GM21529 (cell line): ENCODE results near the gene NPR2.
A peak's percentile ranks its signal among the peaks of the same experiment; 100 is the strongest.

ENCODE experiments used
- ATAC-seq: cut with Tn5 transposase; IDR thresholded peaks from one replicate; pipeline ENCODE4 v1.9.1; 2021; ENCODE audit not compliant: unreplicated experiment

The NPR2 gene

DNA sequence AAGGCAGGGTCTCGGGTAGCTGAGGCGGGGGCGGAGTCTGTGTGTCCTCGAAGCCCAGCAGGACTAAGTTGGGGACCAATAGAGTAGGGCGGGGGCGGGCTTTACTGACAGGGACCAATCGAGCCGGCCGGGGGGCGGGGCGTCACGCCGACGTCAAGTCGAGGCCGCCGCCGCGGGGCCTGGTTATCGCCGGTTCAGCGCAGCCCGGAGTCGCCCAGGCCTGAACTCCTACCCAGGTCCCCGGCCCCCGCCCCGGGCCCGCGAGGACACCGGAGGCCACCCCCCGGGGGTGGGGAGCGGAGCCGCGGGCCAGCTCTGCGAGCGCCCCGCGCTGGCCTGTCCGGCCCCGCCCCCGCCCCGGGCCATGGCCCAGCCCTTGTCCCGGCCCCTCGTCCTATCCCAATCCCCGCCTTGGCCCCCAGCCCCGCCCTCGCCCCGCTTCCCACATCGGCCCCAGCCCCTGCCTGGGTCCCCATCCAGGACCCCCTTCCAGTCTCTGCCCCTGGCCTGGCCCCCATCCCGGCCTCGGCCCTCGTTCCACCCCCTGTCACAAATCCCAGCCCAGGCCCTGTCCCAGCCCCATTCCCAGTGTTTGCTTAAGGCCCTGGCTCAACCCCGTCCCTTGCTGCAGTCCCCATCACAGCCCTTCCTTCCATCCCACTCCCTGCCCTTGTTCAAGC, 37.8 kb downstream of the NPR2 start, which contains the start of gene TMEM8B:
Gene TMEM8B, plus strand, starts transcription at position 145 of the 680 bp plus-strand sequence. Its CDS starts 220 bp downstream, at position 365.
- peak; percentile 78 for ATAC-seq

DNA sequence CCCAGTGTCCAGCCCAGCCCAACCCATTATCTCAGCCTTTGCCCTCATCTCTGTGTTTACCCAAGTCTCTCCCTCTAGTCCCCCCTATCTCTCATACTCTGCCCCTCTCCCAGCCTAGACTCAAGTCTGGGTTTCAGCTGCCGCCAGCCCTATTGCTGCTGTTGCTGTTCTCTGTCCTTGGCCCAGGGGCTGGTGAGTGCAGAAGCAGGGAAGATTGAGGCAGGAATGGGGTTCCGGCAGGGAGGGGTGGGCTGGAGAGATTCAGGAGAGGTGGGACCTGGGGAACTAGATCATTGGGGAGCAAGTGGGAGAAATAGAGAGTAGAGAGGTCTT, 38.3 kb downstream of the NPR2 start:
- ATAC-seq = no peak

DNA sequence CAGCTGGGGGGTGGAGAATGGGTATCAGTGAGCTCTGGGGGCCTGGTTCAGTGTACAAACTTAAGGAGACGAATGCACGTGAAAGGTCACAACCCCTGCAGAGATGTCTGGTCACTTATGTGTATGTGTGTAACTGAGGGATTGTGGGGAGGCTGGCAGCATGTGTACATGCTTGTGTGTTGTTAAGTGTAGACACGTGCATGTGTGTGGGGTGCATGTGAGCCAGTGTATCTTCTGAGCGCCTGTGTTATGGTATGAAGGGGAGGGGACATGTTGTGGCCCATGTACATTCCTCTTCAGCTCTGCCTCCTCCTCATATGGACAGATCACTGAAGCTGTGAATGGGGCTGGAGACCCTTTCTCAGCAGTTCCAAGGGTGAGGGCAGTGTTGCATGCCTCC, 39.6 kb downstream of the NPR2 start:
- ATAC-seq = no peak

DNA sequence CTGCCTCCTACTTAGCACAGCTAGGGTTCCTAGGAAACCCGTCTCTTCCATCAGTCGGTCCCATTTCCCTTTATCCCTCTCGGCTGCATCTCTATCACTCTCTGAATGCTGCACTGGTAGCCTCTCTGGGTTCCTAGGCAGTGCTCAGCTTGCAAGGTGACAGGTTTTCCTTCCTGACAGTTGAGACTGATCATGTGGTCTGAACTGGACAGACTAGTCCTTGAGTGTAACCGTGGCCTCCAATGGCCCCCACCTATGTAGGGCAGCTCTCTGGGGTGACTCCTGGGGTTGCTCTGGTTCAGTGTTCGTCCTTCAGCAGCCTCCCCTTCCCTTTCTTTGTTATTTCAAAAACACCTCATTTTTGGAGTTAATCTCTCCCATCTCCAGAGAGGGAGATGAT, 41.4 kb downstream of the NPR2 start:
- ATAC-seq = no peak

DNA sequence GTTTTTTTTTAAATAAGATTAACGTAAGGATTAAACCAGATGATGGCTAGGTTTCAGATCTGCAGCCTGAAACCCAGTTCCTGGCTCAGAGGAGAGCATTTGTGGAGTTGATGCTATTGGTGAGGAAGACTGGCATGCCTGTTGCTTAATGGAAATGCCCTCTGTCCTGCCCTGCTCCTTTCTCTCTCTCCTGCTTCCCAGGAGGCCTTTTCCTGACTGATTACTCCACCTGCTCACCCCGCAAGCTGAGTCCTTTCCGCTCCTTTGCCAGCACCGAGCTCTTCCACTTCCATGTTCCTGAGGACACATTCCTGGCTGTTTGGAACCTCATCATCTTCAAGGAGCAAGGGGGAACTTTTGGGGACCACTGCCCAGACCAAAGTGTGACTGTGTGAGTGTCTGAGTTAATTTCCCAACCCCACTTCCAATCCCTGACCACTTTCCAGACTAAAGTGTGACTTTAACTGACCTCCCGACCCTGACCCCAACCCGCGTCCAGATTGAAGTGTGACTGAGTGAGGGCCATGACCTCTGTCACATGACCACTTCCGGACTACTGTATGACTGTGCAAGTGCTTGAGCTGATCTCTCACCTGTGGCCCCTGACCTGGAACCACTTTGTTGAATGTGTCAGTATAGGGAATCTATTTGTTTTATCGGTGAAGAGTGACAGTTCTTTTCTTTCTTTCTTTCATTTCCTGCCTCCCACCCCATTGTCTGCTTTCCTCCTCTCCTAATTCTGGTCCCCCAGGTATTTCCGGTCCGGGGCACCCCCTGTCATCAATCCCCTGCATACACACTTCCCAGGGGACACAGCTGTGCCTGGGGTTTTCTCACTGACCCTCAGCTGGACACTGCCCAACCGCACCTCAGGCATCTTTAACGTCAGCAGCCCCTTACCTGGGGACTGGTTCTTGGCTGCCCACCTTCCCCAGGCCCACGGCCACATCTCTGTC, 43.1 kb downstream of the NPR2 start:
- ATAC-seq = no peak

DNA sequence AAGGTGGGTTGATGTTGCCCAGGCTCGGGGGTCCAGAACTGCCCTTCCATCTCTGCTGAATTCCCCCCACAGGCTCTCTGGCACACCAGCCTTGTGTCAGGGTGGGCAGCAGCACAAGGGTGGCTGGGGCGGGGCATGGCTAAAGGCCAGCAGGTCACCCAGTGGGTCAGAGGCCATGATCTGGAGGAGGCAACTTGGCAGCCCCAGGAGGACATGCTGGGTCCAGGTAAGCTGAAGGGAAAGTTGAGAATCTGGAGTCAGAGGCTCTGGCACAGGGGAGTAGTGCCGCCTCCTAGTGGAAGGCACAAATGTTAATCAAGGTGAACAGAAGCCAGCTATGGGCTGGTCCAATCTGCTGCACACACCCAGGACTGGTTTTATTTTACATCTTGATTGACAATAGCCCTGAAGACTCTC, 43.8 kb downstream of the NPR2 start:
- ATAC-seq = no peak

DNA sequence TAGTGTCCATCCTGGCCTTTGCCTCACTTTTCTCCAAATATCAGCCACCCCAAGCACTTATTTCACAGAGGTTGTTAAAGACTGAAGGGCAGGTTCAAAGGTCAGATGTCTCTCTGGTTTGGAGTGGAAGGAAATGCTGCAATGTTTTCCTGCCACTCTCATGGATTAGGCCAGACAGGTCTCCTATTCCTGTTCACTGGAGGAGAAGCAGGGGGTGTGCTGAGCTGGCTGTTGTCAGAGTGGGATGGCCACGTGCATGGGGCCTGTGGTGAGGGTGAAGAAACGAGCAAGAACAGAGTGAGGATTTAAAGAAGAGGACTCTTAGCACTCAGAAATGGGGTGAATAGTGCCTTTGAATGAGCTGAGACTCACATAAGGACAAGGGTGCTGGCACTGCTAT, 44.4 kb downstream of the NPR2 start:
- ATAC-seq = no peak

DNA sequence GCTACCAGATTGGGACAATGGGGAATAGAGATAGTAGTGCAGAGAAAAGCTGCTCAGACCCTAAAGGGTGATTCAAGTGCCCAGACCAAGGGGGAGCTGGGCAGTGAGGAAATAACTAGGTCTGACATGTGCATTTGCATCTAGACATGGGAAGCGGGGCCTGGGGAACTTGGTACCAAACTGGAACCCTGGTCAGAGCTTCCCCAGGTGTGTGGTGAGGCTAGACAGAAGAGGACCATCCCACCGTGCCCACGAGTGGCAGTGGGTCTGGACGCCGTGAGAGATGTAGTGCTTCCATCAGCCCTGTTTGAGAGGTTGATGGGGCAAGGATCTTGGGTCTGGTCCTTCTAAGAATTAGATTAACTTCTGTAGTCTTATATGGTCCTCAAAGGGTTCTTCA, 45.2 kb downstream of the NPR2 start:
- no peak for ATAC-seq

DNA sequence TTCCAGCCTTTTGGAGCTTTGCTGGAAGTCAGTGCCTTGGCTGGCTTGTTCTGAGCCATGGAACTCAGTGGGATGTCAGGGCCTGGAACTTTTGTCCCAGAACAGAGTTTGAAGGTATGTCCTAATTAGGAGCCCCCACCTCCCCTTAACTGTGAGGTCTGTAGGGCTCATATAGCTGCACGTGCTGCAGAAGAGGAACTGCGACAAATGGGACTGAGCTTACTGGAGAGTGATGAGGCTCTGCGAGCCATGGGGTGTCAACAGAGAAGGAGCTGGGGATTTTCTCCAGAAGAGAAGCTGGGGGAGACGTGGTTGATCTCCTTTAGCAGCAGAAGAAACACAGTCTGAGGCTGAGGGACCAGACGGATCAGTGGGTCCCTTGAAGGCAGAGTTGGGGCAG, 48.5 kb downstream of the NPR2 start:
- ATAC-seq = no peak

DNA sequence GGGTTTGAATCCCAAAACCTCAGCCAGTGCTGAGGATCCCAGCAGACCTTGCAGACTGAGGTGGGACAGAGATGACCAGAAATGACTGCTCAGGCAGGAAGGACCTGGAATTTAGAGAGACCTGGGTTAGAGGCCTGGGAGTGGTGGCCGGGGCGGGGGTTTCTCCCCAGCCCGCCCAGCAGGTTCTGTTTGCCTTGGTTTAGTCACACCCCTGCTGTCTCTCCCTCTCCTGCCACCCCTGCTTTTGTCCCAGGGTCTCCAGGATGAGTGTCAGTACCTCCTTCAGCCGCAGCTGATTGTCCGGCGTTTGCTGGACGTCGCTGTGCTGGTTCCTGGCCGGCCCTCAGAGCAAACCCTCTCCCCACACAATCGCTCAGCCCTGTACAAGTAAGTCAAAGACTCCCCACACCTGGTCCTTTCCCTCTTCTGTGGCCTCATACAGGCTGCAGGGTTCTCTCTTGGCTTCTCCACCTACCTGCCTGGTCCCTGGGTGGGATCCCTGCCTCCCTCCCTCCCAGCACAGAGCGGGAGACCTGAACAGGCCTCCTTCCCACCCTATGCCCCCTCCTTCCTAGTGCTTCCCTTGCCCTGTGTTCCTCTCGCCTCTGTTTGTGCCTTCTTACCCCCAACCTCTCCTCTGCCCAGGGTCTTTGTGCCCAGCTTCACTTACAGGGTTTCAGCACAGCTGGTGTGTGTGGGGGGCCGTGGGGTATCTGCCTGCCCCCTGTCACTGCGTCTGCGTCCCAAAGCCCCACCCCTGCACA, 49.7 kb downstream of the NPR2 start:
- no peak for ATAC-seq

DNA sequence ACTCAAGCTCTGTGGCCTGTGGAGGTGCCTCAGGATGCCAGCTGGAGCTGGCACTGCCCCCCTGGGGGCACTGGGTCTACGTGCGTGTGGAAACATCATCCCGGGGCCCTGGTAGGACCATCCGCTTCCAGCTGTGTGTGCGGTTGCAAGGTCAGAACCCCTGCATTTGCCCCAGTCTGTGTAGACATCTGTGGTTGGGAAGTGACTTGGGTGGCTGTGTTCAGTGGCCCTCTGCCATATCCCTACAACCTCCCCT, 50.2 kb downstream of the NPR2 start:
- no peak for ATAC-seq

DNA sequence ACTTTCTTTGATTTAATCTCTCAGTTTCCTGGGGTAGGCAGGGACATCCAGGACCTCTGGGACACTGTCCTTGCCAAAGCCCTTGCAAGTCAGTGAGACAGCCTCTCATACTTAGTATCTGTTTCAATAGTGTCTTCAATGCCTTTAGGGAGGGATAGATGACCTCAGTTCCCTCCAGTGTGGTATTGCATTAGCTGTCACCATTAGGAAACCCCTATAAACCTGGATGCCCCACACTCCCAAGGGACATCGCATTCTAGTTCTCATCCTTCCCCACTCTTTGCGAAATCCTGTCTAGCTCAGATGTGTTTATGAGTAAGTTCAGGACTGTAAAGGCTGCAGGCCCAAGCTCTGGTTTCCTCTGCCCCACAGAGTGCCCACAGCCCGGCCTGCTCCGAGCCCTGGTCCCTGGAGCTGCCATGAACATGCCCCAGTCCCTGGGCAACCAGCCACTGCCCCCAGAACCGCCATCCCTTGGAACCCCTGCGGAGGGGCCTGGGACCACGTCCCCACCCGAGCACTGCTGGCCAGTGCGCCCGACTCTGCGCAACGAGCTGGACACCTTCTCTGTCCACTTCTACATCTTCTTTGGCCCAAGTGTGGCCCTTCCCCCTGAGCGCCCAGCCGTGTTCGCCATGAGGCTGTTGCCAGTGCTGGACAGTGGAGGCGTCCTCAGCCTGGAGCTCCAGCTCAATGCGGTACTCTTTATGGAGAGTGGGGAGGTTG, 50.8 kb downstream of the NPR2 start:
- ATAC-seq = peak; percentile 24

DNA sequence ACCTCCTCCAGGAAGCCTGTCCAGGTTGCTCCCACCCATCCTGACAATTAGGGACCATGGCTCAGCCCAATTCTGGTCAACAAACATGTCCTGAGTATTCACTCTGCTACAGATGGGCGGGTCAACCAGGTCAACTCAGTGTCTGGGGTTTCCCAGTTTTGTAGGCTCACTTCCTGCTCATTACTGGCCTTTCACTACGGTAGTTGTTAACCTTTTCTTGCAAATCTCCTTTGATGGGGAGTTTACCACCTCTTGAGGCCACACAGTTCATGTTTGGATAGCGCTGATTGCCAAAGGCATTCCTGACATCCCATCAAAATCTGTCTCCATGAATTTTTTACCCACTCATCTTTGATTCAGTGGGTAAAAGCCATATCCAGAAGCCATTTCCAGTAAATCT, 51.4 kb downstream of the NPR2 start:
- ATAC-seq = peak; percentile 76

DNA sequence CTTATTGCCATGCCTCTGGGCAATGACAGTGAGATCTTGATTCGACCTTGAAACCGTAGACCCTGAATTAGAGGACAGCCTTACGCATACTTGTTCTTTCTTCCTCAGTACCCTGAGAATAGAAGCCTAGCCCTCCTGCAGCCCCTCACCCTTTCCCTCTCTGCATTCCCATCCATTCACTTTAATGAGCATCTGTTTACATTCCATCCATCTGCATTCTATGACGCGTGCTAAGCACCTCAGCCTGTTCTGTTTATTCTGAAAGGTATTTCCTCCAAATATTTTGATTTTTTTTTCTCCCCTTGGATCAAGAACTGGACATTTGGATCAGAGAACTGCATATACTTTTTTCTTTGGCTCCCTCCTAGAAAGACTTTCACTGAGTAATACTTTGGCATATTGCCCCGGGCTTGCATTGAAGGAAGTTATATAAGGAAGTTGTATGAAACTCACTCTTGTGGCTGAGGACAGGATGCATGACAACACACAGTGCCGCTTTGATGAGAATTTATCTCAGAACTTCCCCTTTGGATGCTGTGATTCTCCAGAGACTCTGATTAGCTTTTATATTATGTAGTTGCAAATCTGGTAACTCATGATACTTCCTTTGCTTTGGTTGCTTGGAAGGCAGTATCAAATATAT, 53.4 kb downstream of the NPR2 start:
- no peak for ATAC-seq

DNA sequence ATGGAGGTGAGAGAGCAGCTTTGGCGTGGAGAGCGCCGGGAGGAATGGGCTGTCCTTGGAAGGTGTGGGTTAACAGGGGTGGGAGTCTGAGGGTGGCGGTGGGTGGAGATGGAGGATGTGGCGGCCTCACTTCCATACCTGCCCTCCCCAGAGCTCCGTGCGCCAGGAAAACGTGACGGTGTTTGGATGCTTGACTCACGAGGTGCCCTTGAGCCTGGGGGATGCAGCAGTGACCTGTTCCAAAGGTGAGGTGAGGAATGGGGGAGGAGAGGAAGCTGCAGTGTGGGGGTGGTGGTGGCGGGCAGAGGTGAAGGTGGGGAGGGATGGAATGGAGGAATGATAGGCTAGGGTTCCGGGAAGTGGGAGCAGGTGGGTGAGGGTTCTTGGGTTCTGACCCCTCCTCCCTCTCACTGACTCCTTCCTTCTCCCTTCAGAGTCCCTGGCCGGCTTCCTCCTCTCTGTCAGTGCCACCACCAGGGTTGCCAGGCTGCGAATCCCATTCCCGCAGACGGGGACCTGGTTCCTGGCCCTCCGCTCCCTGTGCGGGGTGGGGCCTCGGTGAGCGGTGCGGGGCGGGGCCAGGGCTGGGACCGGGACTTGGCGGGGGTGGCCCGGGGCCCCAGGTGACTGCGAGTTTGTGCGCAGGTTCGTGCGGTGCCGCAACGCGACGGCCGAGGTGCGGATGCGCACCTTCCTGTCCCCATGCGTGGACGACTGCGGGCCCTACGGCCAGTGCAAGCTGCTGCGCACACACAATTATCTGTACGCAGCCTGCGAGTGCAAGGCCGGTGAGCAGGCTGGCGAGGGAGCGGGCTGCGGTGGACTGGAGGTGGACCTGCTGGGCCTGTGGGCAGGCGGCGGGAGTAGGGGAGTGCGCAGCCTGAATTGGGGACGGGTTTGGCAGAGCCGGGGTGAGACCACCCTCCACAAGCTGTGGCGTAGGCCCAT, 54.7 kb downstream of the NPR2 start:
- ATAC-seq = no peak

DNA sequence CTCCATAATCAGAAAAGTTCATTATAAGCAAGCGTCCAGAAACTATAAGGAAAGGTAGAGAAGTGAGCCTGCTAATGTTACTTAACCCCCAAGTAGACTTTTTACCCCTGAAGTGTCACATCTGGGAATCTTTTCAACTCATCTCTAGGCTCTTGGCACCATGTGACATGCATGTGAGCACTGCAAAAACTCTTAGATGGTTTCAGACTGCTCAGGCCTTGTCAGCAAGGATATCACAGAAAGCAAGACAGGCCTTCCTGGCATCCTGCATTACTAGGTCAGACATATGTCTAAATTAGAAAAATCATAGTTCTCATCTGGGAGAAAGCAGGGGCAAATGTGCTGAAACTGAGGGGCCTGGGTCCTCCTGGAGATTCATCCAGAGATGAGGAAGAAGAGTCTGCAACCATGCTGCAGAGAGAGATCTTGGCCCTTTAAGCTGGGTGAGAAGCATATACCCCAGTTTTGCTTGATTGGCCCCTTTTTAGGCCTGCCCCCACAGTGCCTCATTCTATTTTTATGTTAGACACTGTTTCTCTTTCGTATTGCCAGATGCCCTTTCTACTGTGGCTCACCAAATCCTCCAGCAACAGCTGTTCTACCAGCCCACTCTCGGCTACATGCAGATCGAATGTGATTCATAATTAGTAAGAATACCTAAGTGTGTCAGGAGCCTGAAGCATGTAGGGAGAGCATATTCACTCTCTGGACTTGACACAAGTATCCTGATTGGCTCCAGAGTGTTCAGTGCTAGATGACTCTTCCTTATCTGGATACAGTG, 56.6 kb downstream of the NPR2 start:
- peak; percentile 89 for ATAC-seq

DNA sequence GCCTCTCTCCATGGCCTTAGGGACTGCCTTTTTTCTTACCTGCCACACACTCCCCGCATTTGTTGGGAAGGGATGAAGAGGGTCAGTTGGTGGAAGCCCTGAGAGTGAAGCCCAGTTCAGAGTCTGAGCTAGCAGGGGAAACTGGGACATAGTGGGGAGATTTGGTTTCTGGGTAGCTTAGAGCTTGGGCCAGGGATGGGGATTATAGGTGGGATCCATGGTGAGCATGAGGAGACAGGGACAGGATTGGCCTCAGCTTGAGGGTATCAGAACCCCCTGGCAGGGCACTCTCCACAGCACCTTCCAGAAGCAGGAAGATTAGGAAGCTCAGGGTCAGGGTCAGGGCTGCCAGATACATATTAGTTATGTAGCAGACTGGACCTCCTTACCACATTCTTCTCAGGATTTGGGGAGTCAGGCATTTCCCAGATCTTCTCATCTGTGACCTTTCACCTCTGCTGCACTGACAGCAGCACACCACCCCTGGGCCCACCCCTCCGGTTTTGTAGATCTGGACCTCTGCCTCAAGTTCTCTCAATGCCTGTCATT, 61.0 kb downstream of the NPR2 start:
- ATAC-seq = no peak
